Smooth muscle cell (in vitro differentiated cells): ENCODE measurements around the gene DHFR. TPM values are rescaled to one million over a fixed set of nuclear protein-coding genes. Genes with fewer than 3 reads are reported as not detected.

ENCODE experiments used
- DNase-seq: peaks from one replicate; lab custom pipeline; 2025; ENCODE audit not compliant: unreplicated experiment; lab: John Stamatoyannopoulos, UW
- H2AFZ ChIP-seq: fragments of 200-600 bp; sonication (generic); 2 replicates; pipeline ENCODE4 v1.6.0; 2016; ENCODE audit warnings: antibody characterized with exemption, low read depth, mild to moderate bottlenecking
- H3F3A ChIP-seq: fragments of 200-600 bp; sonication (generic); 2 replicates; pipeline ENCODE4 v1.6.0; 2017; ENCODE audit warnings: antibody characterized with exemption, low read depth
- H3K27ac ChIP-seq: fragments of 200-600 bp; sonication (generic); 2 replicates; pipeline ENCODE4 v1.5.1; 2016; ENCODE audit warnings: low read depth, mild to moderate bottlenecking
- H3K27me3 ChIP-seq: fragments of 200-600 bp; sonication (generic); 2 replicates; pipeline ENCODE4 v1.6.1; 2016; ENCODE audit warnings: low read depth, mild to moderate bottlenecking
- H3K36me3 ChIP-seq: fragments of 200-600 bp; sonication (generic); 2 replicates; pipeline ENCODE4 v1.5.1; 2016; ENCODE audit warnings: low read depth
- H3K4me1 ChIP-seq: fragments of 200-600 bp; sonication (generic); 2 replicates; pipeline ENCODE4 v1.5.1; 2016; ENCODE audit warnings: low read depth
- H3K4me2 ChIP-seq: fragments of 200-600 bp; sonication (generic); 2 replicates; pipeline ENCODE4 v1.6.0; 2016; ENCODE audit warnings: mild to moderate bottlenecking
- H3K4me3 ChIP-seq: fragments of 200-600 bp; sonication (generic); 2 replicates; pipeline ENCODE4 v1.5.1; 2016; ENCODE audit warnings: mild to moderate bottlenecking
- H3K79me2 ChIP-seq: fragments of 200-600 bp; sonication (generic); 2 replicates; pipeline ENCODE4 v1.6.0; 2016; ENCODE audit warnings: low read depth, mild to moderate bottlenecking
- H3K9ac ChIP-seq: fragments of 200-600 bp; sonication (generic); 2 replicates; pipeline ENCODE4 v1.6.0; 2016; ENCODE audit warnings: low read depth
- H3K9me3 ChIP-seq: fragments of 200-600 bp; sonication (generic); replicated peaks from 2 replicates; pipeline ENCODE4 v1.5.1; 2016; ENCODE audit warnings: low read depth
- H4K20me1 ChIP-seq: fragments of 200-600 bp; sonication (generic); 2 replicates; pipeline ENCODE4 v1.6.0; 2016; ENCODE audit warnings: low read depth
- CTCF ChIP-seq: fragments of 200-600 bp; sonication (generic); IDR thresholded peaks from 2 replicates; pipeline ENCODE4 v1.5.1; 2017; ENCODE audit warnings: borderline replicate concordance, mild to moderate bottlenecking, antibody characterized with exemption; ENCODE audit not compliant: insufficient read depth, poor library complexity, severe bottlenecking
- WGBS: methylation state at CpG from one replicate; pipeline ENCODE4 v1.1.7; 2016; ENCODE audit warnings: low lambda C conversion rate; 5-methylcytosine and 5-hydroxymethylcytosine counted together
- polyA plus RNA-seq: library from polyadenylated mRNA; unstranded; fragments of >200 nt; fragmentation: Nextera tagmentation; extraction: Ambion mirVana; gene quantifications from 2 replicates; pipeline ENCODE4 v1.2.1, GENCODE V29; 2016
- total RNA-seq: library from RNA; depleted of rRNA; stranded (reverse); fragments of >200 nt; gene quantifications from 2 replicates; pipeline ENCODE4 v1.2.3, GENCODE V29; 2014

DHFR gene
- total and polyA plus RNA-seq, 2 experiments from 2014 or later: 7.4 to 16.5 TPM

GRCh38 chr5:80625230-80625629, 29.6 kb downstream of the DHFR start:
- Histone ChIP-seq H3K9ac (no peak overlapping the region), H3K4me3 (no peak overlapping the region), H3K4me1 (no peaks in the 10 kb centered on the region), H3K27ac (no peak overlapping the region), H3K9me3 (no peaks in the 10 kb centered on the region), H4K20me1 (no peaks in the 10 kb centered on the region), H3F3A (no peaks in the 10 kb centered on the region), H3K27me3 (no peaks in the 10 kb centered on the region), H3K79me2 (no peaks in the 10 kb centered on the region), H3K36me3 (no peaks in the 10 kb centered on the region), H2AFZ (no peak overlapping the region), H3K4me2 (no peak overlapping the region)
- TF ChIP-seq CTCF: no peak
- WGBS: 93% methylated on average over 5 of the region's 5 CpGs
- no peak for DNase-seq

- no peaks in the 10 kb centered on the region for H3K36me3 ChIP-seq
- WGBS: 62% methylated on average over 4 of the region's 4 CpGs
Measured at GRCh38 chr5:80623999-80624398, 30.8 kb downstream of the DHFR start.

GRCh38 chr5:80622756-80623155, 32.0 kb downstream of the DHFR start:
- Histone ChIP-seq H3K27ac (no peak overlapping the region), H3K4me2 (no peak overlapping the region), H3K9ac (no peak overlapping the region), H3K27me3 (no peaks in the 10 kb centered on the region), H3K9me3 (no peaks in the 10 kb centered on the region), H2AFZ (no peak overlapping the region), H3K4me1 (no peaks in the 10 kb centered on the region), H3F3A (no peaks in the 10 kb centered on the region), H4K20me1 (no peaks in the 10 kb centered on the region), H3K79me2 (no peaks in the 10 kb centered on the region), H3K4me3 (no peak overlapping the region), H3K36me3 (no peaks in the 10 kb centered on the region)
- DNase-seq: no peak
- 86% methylated on average over 2 of the region's 2 CpGs for WGBS
- TF ChIP-seq CTCF: no peak

More at GRCh38 chr5:80623999-80624398, 30.8 kb downstream of the DHFR start:
- H3K27ac ChIP-seq: no peak overlapping the region
- no peaks in the 10 kb centered on the region for H3K9me3 ChIP-seq
- H3K79me2 ChIP-seq: no peaks in the 10 kb centered on the region
- no peak for DNase-seq
- H4K20me1 ChIP-seq: no peaks in the 10 kb centered on the region
- no peak overlapping the region for H2AFZ ChIP-seq
- H3K4me1 ChIP-seq: no peaks in the 10 kb centered on the region
- H3K4me3 ChIP-seq: no peak overlapping the region
- H3K27me3 ChIP-seq: no peaks in the 10 kb centered on the region
- H3K4me2 ChIP-seq: no peak overlapping the region
- no peaks in the 10 kb centered on the region for H3F3A ChIP-seq
- no peak overlapping the region for H3K9ac ChIP-seq
- TF ChIP-seq CTCF: no peak

GRCh38 chr5:80620211-80620610, 34.6 kb downstream of the DHFR start:
- Histone ChIP-seq H3K27ac (peak overlapping the region; percentile 35), H4K20me1 (no peaks in the 10 kb centered on the region), H3K27me3 (no peaks in the 10 kb centered on the region), H3K36me3 (no peaks in the 10 kb centered on the region), H3K9me3 (no peaks in the 10 kb centered on the region), H3K9ac (no peak overlapping the region), H3K4me1 (peaks cover 2% of the 10 kb centered on the region), H3K4me3 (no peak overlapping the region), H3K4me2 (peak overlapping the region; percentile 0), H2AFZ (peak overlapping the region; percentile 8), H3F3A (no peaks in the 10 kb centered on the region), H3K79me2 (no peaks in the 10 kb centered on the region)
- TF ChIP-seq CTCF: no peak
- DNase-seq: no peak
- 17% methylated on average over 4 of the region's 4 CpGs for WGBS
